ENCODE data around the gene FANCE.

The FANCE gene

GRCh38 chr6:35468181-35468979, 16.2 kb downstream of the FANCE start, which contains the start of gene RPL10A:
Gene RPL10A (plus strand): TSS chr6:35468401. CDS start chr6:35468435, 34 bp downstream.
- H3K4me3 Mint-ChIP-seq: peak within 1 kb of the TSS; percentile 95
- H3K4me1 Mint-ChIP-seq: peaks cover 42% of the 10 kb centered on the region
- peak; percentile 93 for DNase-seq
- H3K27me3 Mint-ChIP-seq (ENCODE audit: low read depth, poor library complexity): peaks cover 11% of the 10 kb centered on the region
- peak within 1 kb of the TSS; percentile 100 for H3K27ac Mint-ChIP-seq
- peaks cover 68% of the 10 kb centered on the region for H3K36me3 Mint-ChIP-seq (ENCODE audit: low read depth)
- TF ChIP-seq CTCF (IDR thresholded peaks at IDR 0.05): peak; percentile 91
- H3K9me3 Mint-ChIP-seq: no peaks in the 10 kb centered on the region

DNA sequence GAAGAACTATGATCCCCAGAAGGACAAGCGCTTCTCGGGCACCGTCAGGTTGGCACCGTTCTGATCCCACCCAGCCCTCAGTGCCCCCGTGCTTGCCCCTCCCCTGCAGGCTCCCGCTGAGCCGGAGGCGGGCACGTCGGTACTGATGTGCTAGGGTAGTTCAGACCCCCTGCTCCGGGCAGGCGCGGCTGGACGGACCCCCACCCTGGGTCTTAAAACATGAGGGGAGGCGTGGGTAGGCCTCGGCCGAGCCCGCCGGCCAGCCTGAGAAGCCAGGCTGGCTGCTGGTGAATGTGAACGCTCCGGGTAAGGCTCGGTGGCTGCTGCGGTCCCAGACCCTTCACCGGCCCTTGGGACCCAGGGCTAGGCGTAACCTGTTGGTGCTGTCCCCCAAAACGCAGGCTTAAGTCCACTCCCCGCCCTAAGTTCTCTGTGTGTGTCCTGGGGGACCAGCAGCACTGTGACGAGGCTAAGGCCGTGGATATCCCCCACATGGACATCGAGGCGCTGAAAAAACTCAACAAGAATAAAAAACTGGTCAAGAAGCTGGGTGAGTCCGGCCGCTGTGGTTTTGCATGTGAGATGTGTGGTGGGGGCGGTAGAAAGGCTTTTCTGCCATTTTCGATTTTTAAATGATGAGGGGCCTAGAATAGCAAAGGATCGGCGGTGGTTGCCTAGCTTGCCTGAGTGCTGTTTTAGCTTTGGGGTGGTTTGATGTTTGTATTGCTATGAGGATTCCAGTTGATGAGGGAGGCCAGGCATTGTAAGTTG, 17.0 kb downstream of the FANCE start:
- DNase-seq: no peak
- H3K9me3 Mint-ChIP-seq: no peaks in the 10 kb centered on the region
- H3K4me1 Mint-ChIP-seq: peaks cover 42% of the 10 kb centered on the region
- H3K4me3 Mint-ChIP-seq: peak overlapping the region; percentile 95
- peaks cover 60% of the 10 kb centered on the region for H3K36me3 Mint-ChIP-seq (ENCODE audit: low read depth)
- TF ChIP-seq CTCF (IDR thresholded peaks at IDR 0.05): no peak
- peak overlapping the region; percentile 100 for H3K27ac Mint-ChIP-seq
- peaks cover 11% of the 10 kb centered on the region for H3K27me3 Mint-ChIP-seq (ENCODE audit: low read depth, poor library complexity)

DNA sequence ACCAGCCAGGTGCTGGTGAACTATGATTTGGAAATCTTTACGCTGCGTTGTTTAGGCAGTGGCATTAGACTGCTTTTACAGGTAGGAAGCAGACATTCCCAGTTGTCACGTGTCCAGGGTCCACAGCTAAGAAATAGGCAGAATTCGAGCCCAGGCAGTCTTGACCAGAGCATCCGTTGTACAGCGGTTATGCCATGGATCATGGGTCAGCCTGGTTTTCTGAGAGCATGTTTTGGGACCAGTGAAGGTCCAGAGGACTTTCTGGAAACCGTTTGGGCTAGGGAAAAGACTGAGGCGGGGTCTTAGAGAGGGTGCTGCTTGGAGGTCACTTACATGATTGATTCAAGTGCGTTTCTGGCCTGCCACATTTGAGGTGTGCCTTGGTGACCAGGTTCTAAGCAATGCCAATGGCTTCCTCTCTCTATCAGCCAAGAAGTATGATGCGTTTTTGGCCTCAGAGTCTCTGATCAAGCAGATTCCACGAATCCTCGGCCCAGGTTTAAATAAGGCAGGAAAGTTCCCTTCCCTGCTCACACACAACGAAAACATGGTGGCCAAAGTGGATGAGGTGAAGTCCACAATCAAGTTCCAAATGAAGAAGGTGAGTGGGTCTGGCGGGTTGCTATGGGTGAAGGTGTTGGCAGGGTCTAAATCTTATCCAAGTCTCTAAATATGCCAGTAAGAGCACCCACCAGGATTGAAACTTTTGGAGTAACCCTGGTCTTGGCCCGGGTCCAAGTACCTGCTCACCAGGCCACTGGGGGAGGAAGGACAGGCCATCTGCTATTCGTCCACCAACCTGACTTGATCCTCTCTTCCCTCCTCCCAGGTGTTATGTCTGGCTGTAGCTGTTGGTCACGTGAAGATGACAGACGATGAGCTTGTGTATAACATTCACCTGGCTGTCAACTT, 17.9 kb downstream of the FANCE start:
- Mint-ChIP-seq H3K9me3 (no peaks in the 10 kb centered on the region), H3K27me3 (ENCODE audit: low read depth, poor library complexity) (peaks cover 11% of the 10 kb centered on the region), H3K4me3 (peak overlapping the region; percentile 95), H3K4me1 (peaks cover 42% of the 10 kb centered on the region), H3K27ac (peak overlapping the region; percentile 100), H3K36me3 (ENCODE audit: low read depth) (peaks cover 56% of the 10 kb centered on the region)
- no peak for TF ChIP-seq CTCF (IDR thresholded peaks at IDR 0.05)
- no peak for DNase-seq

DNA sequence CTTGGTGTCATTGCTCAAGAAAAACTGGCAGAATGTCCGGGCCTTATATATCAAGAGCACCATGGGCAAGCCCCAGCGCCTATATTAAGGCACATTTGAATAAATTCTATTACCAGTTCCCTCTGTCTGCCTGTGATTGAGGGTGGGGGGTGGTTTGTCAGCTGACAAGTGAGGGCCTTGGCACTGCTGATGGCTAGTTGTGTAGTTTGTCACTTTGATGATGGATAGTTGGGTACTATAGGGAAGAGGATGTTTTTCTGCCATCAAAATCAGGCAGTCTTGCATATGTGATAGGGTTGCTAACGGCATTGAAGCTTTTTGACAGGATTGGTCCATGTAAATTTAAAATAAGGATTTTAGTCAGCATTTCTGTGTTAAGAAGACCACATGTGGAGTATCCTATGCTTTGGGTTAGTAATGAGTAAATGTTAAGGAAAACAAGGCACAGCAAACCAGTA, 18.6 kb downstream of the FANCE start:
- peaks cover 52% of the 10 kb centered on the region for H3K36me3 Mint-ChIP-seq (ENCODE audit: low read depth)
- no peaks in the 10 kb centered on the region for H3K9me3 Mint-ChIP-seq
- no peak for TF ChIP-seq CTCF (IDR thresholded peaks at IDR 0.05)
- H3K4me3 Mint-ChIP-seq: peak overlapping the region; percentile 95
- peaks cover 44% of the 10 kb centered on the region for H3K4me1 Mint-ChIP-seq
- no peak for DNase-seq
- peaks cover 11% of the 10 kb centered on the region for H3K27me3 Mint-ChIP-seq (ENCODE audit: low read depth, poor library complexity)
- H3K27ac Mint-ChIP-seq: peak overlapping the region; percentile 100

GRCh38 chr6:35471836-35472345, 19.8 kb downstream of the FANCE start:
- Mint-ChIP-seq H3K36me3 (ENCODE audit: low read depth) (peaks cover 50% of the 10 kb centered on the region), H3K9me3 (no peaks in the 10 kb centered on the region), H3K4me1 (peaks cover 47% of the 10 kb centered on the region), H3K27ac (peak overlapping the region; percentile 100), H3K4me3 (no peak overlapping the region), H3K27me3 (ENCODE audit: low read depth, poor library complexity) (peaks cover 11% of the 10 kb centered on the region)
- no peak for DNase-seq
- no peak for TF ChIP-seq CTCF (IDR thresholded peaks at IDR 0.05)
